Measurements from ENCODE around the gene WFIKKN1.

Gene WFIKKN1

GRCh38 chr16:632486-633335, 1.9 kb downstream of the WFIKKN1 start:
- H3K27me3 ChIP-seq (ENCODE audit: insufficient read depth, low read length), result no peaks in the 10 kb centered on the region
- H3K36me3 ChIP-seq (ENCODE audit: insufficient read depth, low read length), result peaks cover 3% of the 10 kb centered on the region; the same call in 1 of the 2 replicates
- H2AFZ ChIP-seq (ENCODE audit: low read length, unreplicated experiment), result no peak overlapping the region
- peaks cover 28% of the 10 kb centered on the region for H3K4me1 ChIP-seq (ENCODE audit: control insufficient read depth, insufficient read depth, low read length, unreplicated experiment)
- peaks cover 10% of the 10 kb centered on the region for H3K79me2 ChIP-seq (ENCODE audit: control insufficient read depth, insufficient read depth, low read length, unreplicated experiment)
- no peak overlapping the region for H3K27ac ChIP-seq (ENCODE audit: low read depth, low read length)
- H3K4me3 ChIP-seq (ENCODE audit: low read depth, low read length), result no peak overlapping the region

- no peaks in the 10 kb centered on the region for H3K27me3 ChIP-seq (ENCODE audit: insufficient read depth, low read length)
- no peak overlapping the region for H3K27ac ChIP-seq (ENCODE audit: low read depth, low read length)
- H3K4me1 ChIP-seq (ENCODE audit: control insufficient read depth, insufficient read depth, low read length, unreplicated experiment), result peaks cover 24% of the 10 kb centered on the region
- no peak overlapping the region for H2AFZ ChIP-seq (ENCODE audit: low read length, unreplicated experiment)
- no peak overlapping the region for H3K4me3 ChIP-seq (ENCODE audit: low read depth, low read length)
- peaks cover 3% of the 10 kb centered on the region; the same call in 1 of the 2 replicates for H3K36me3 ChIP-seq (ENCODE audit: insufficient read depth, low read length)
- peaks cover 10% of the 10 kb centered on the region for H3K79me2 ChIP-seq (ENCODE audit: control insufficient read depth, insufficient read depth, low read length, unreplicated experiment)
These were observed 2.7 kb downstream of the WFIKKN1 start for GRCh38 chr16:633336-634050.

- no peak overlapping the region; the same call in 1 of the 2 replicates for H3K4me3 ChIP-seq (ENCODE audit: low read depth, low read length)
- H3K4me1 ChIP-seq (ENCODE audit: control insufficient read depth, insufficient read depth, low read length, unreplicated experiment), result peaks cover 24% of the 10 kb centered on the region
- peaks cover 3% of the 10 kb centered on the region; the same call in 1 of the 2 replicates for H3K36me3 ChIP-seq (ENCODE audit: insufficient read depth, low read length)
- no peaks in the 10 kb centered on the region for H3K27me3 ChIP-seq (ENCODE audit: insufficient read depth, low read length)
- no peak overlapping the region for H3K27ac ChIP-seq (ENCODE audit: low read depth, low read length)
- H2AFZ ChIP-seq (ENCODE audit: low read length, unreplicated experiment), result no peak overlapping the region
- peaks cover 10% of the 10 kb centered on the region for H3K79me2 ChIP-seq (ENCODE audit: control insufficient read depth, insufficient read depth, low read length, unreplicated experiment)
These were observed 3.4 kb downstream of the WFIKKN1 start for GRCh38 chr16:634051-634670.

GRCh38 chr16:634996-635395, 4.2 kb downstream of the WFIKKN1 start:
- peaks cover 21% of the 10 kb centered on the region for H3K4me1 ChIP-seq (ENCODE audit: control insufficient read depth, insufficient read depth, low read length, unreplicated experiment)
- peaks cover 10% of the 10 kb centered on the region for H3K79me2 ChIP-seq (ENCODE audit: control insufficient read depth, insufficient read depth, low read length, unreplicated experiment)
- no peak overlapping the region for H2AFZ ChIP-seq (ENCODE audit: low read length, unreplicated experiment)
- peaks cover 3% of the 10 kb centered on the region; the same call in 1 of the 2 replicates for H3K36me3 ChIP-seq (ENCODE audit: insufficient read depth, low read length)
- no peaks in the 10 kb centered on the region for H3K27me3 ChIP-seq (ENCODE audit: insufficient read depth, low read length)
- H3K4me3 ChIP-seq (ENCODE audit: low read depth, low read length), result peak overlapping the region; percentile 93
- no peak overlapping the region for H3K27ac ChIP-seq (ENCODE audit: low read depth, low read length)

GRCh38 chr16:635573-636205, 4.9 kb downstream of the WFIKKN1 start:
- Histone ChIP-seq H3K4me3 (ENCODE audit: low read depth, low read length) (peak overlapping the region; percentile 93), H3K79me2 (ENCODE audit: control insufficient read depth, insufficient read depth, low read length, unreplicated experiment) (peaks cover 10% of the 10 kb centered on the region), H3K27ac (ENCODE audit: low read depth, low read length) (peak overlapping the region; percentile 87), H3K27me3 (ENCODE audit: insufficient read depth, low read length) (no peaks in the 10 kb centered on the region), H3K36me3 (ENCODE audit: insufficient read depth, low read length) (peaks cover 3% of the 10 kb centered on the region; the same call in 1 of the 2 replicates), H2AFZ (ENCODE audit: low read length, unreplicated experiment) (peak overlapping the region; percentile 76), H3K4me1 (ENCODE audit: control insufficient read depth, insufficient read depth, low read length, unreplicated experiment) (peaks cover 15% of the 10 kb centered on the region)

- Histone ChIP-seq H3K27ac (ENCODE audit: low read depth, low read length) (peak within 1 kb of the TSS; percentile 87), H3K79me2 (ENCODE audit: control insufficient read depth, insufficient read depth, low read length, unreplicated experiment) (peaks cover 10% of the 10 kb centered on the region), H3K27me3 (ENCODE audit: insufficient read depth, low read length) (no peaks in the 10 kb centered on the region), H3K4me1 (ENCODE audit: control insufficient read depth, insufficient read depth, low read length, unreplicated experiment) (peaks cover 9% of the 10 kb centered on the region), H3K4me3 (ENCODE audit: low read depth, low read length) (peak within 1 kb of the TSS; percentile 93), H3K36me3 (ENCODE audit: insufficient read depth, low read length) (peaks cover 3% of the 10 kb centered on the region; the same call in 1 of the 2 replicates), H2AFZ (ENCODE audit: low read length, unreplicated experiment) (peak within 1 kb of the TSS; percentile 79)
These were observed 5.7 kb downstream of the WFIKKN1 start, which contains the start of gene METTL26 for GRCh38 chr16:636206-637080. TSS of gene METTL26 (minus strand) at chr16:636305. CDS start at chr16:636290, 15 bp downstream.

- Histone ChIP-seq H3K27ac (ENCODE audit: low read depth, low read length) (peak overlapping the region; percentile 87), H3K4me3 (ENCODE audit: low read depth, low read length) (peak overlapping the region; percentile 93)
These were observed 6.6 kb downstream of the WFIKKN1 start for GRCh38 chr16:637081-638018.

GRCh38 chr16:638034-638543, 7.3 kb downstream of the WFIKKN1 start:
- Histone ChIP-seq H3K4me3 (ENCODE audit: low read depth, low read length) (no peak overlapping the region), H3K27ac (ENCODE audit: low read depth, low read length) (no peak overlapping the region), H3K36me3 (ENCODE audit: insufficient read depth, low read length) (peaks cover under 1% of the 10 kb centered on the region; the same call in 1 of the 2 replicates), H3K79me2 (ENCODE audit: control insufficient read depth, insufficient read depth, low read length, unreplicated experiment) (peaks cover 17% of the 10 kb centered on the region), H2AFZ (ENCODE audit: low read length, unreplicated experiment) (no peak overlapping the region), H3K4me1 (ENCODE audit: control insufficient read depth, insufficient read depth, low read length, unreplicated experiment) (peaks cover 9% of the 10 kb centered on the region), H3K27me3 (ENCODE audit: insufficient read depth, low read length) (no peaks in the 10 kb centered on the region)

More at GRCh38 chr16:637081-638018, 6.6 kb downstream of the WFIKKN1 start:
- peaks cover 3% of the 10 kb centered on the region; the same call in 1 of the 2 replicates for H3K36me3 ChIP-seq (ENCODE audit: insufficient read depth, low read length)
- peaks cover 9% of the 10 kb centered on the region for H3K4me1 ChIP-seq (ENCODE audit: control insufficient read depth, insufficient read depth, low read length, unreplicated experiment)
- H3K79me2 ChIP-seq (ENCODE audit: control insufficient read depth, insufficient read depth, low read length, unreplicated experiment), result peaks cover 11% of the 10 kb centered on the region
- no peaks in the 10 kb centered on the region for H3K27me3 ChIP-seq (ENCODE audit: insufficient read depth, low read length)
- peak overlapping the region; percentile 79 for H2AFZ ChIP-seq (ENCODE audit: low read length, unreplicated experiment)
